GM12872 (cell line): ENCODE data around the gene BCL2L14.

Source experiments
- CTCF ChIP-seq: IDR thresholded peaks from 3 replicates; pipeline ENCODE4 v1.5.1; 2011; ENCODE audit warnings: low read depth, mild to moderate bottlenecking, low read length, moderate library complexity; ENCODE audit not compliant: insufficient read depth

The BCL2L14 gene

GRCh38 chr12:12070674-12071656 is at the start of gene BCL2L14:
TSS of gene BCL2L14 (plus strand) at chr12:12070939. CDS start at chr12:12079306, 8,367 bp downstream.
- TF ChIP-seq CTCF = no peak

- TF ChIP-seq CTCF = no peak
Observed at GRCh38 chr12:12022306-12022936, 48.3 kb upstream of the BCL2L14 start.

GRCh38 chr12:12023456-12023855 is 47.3 kb upstream of the BCL2L14 start:
- TF ChIP-seq CTCF = no peak

- TF ChIP-seq CTCF = no peak
Observed at GRCh38 chr12:12024911-12025682, 45.6 kb upstream of the BCL2L14 start.

- TF ChIP-seq CTCF = no peak
Observed at GRCh38 chr12:12025799-12026386, 44.8 kb upstream of the BCL2L14 start.

GRCh38 chr12:12028668-12029402 is 41.9 kb upstream of the BCL2L14 start:
- TF ChIP-seq CTCF = no peak
